IMR-90 (cell line): ENCODE results near the gene CRLF1. TPM values are rescaled to one million over a fixed set of nuclear protein-coding genes. Genes with fewer than 3 reads are reported as not detected.

Experiments
- BHLHE40 ChIP-seq: fragments of 150-350 bp; IDR thresholded peaks from 2 replicates; pipeline ENCODE4 v1.6.1; 2016; ENCODE audit warnings: mild to moderate bottlenecking, low read depth, low read length
- CEBPB ChIP-seq: IDR thresholded peaks from 2 replicates; pipeline ENCODE4 v1.6.1; 2012; ENCODE audit warnings: low read depth, low read length, improper control_type of control experiment
- CHD1 ChIP-seq: IDR thresholded peaks from 2 replicates; pipeline ENCODE4 v1.6.1; 2012; ENCODE audit warnings: low read depth, low read length, improper control_type of control experiment
- ELK1 ChIP-seq: fragments of 150-350 bp; IDR thresholded peaks from 2 replicates; pipeline ENCODE4 v1.6.1; 2016; ENCODE audit warnings: low read depth, mild to moderate bottlenecking, low read length, moderate library complexity, borderline replicate concordance
- SMC3 ChIP-seq: fragments of 150-350 bp; IDR thresholded peaks from 2 replicates; pipeline ENCODE4 v1.6.1; 2016; ENCODE audit warnings: low read depth, mild to moderate bottlenecking, antibody characterized with exemption, low read length, moderate library complexity
- polyA plus RNA-seq, 3 experiments: library from polyadenylated mRNA; depleted of rRNA; stranded (reverse); fragments of >200 nt; gene quantifications; 2 replicates each; pipeline ENCODE4 v1.2.3, GENCODE V29; 2012; ENCODE audit warnings: low replicate concordance in 1 of 3
- total RNA-seq: library from RNA; depleted of rRNA; stranded (reverse); fragments of >200 nt; gene quantifications from 2 replicates; pipeline ENCODE4 v1.2.3, GENCODE V29; 2012

The CRLF1 gene
- total and polyA plus RNA-seq, 2 of the 4 experiments (the other 2 are of a cell fraction), result 0.18 to 3.1 TPM

- TF ChIP-seq BHLHE40 (no peak), SMC3 (no peak), CHD1 (no peak), CEBPB (no peak), ELK1 (no peak)
Observed at GRCh38 chr19:18644196-18645034, 37.8 kb upstream of the CRLF1 start (continued).
